Activated naive CD4-positive, alpha-beta T cell treated with Interleukin-2 at 50 U/mL for 16 hours (primary cell): ENCODE data around the gene EXOSC1.
A peak's percentile ranks its signal among the peaks of the same experiment; 100 is the strongest.
"Not testable (repeated sequence)": the region's sequence is repeated elsewhere in the genome, so short reads cannot be mapped to it uniquely, and the experiment has no call there.

Experiments used
- DNase-seq: peaks from one replicate; pipeline ENCODE4 v3.0.0-alpha.2; 2020

Gene EXOSC1

DNA sequence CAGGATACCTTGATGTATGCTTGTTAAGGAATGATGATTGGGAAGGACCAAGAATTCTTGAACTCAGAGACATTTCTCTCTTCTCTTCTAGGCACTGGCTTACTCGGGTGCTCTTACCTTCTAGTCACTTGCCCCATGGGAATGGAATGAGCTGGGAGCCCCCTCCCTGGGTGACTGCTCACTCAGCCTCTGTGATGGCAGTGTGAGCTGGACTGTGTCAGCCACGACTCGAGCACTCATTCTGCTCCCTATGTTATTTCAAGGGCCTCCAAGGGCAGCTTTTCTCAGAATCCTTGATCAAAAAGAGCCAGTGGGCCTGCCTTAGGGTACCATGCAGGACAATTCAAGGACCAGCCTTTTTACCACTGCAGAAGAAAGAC, 10.9 kb upstream of the EXOSC1 start:
- DNase-seq, result no peak

DNA sequence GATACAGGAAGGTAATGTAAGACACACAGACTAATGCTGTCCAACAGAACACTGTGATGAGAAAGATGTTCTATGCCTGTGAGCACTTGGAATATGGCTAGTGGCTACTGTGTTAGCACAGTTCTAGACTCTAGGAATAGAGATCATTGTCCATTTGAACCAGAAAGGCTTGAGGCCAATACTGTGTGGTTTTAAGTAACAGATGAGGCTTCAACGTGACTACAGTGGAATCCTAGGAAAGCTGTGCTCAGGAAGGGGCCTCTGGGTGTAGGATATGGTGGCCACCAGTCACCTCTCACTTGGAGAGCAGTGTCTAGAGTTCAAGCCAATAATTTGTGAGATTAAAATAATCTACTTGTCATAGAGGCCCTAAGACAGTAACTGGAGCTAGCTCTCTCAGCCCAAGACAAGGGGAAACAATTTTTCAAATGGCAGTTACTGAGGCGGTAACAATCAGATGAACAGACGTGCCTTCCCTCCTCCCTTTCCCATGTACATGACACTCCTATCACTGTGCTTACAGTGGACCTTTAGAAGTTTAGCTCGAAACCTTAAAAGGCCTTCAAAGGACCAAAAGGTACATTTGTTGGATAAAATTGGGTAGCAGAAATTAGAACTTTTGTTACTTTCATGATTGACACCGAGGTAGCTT, 10.4 kb upstream of the EXOSC1 start:
- DNase-seq, result no peak

GRCh38 chr10:97454330-97455036, 8.7 kb upstream of the EXOSC1 start:
- peak; percentile 17 for DNase-seq

DNA sequence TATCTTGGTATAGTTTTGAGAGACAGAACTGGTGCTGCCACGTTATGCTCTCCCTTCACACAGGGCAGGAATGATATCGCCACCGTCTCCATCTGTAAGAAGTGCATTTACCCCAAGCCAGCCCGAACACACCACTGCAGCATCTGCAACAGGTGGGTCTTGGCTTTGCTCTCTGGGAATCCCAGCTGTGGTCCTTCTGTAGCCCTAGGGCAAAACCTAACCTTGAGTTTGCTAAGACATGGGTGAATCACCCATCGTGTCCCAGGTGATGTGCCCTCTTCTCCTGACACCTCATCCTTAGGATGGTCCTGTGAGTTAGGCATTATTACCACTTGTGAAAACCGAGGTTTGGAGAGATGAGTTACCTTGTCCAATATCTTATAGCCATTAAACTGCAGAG, 6.5 kb upstream of the EXOSC1 start:
- no peak for DNase-seq

GRCh38 chr10:97451605-97452004, 5.8 kb upstream of the EXOSC1 start:
- no peak for DNase-seq

- no peak for DNase-seq
These were observed 5.0 kb upstream of the EXOSC1 start for GRCh38 chr10:97450828-97451227.

- DNase-seq, result no peak
These were observed 467 bp downstream of the EXOSC1 start for GRCh38 chr10:97445357-97445721.

- DNase-seq, result no peak
These were observed 1.6 kb downstream of the EXOSC1 start for GRCh38 chr10:97444212-97444611.

DNA sequence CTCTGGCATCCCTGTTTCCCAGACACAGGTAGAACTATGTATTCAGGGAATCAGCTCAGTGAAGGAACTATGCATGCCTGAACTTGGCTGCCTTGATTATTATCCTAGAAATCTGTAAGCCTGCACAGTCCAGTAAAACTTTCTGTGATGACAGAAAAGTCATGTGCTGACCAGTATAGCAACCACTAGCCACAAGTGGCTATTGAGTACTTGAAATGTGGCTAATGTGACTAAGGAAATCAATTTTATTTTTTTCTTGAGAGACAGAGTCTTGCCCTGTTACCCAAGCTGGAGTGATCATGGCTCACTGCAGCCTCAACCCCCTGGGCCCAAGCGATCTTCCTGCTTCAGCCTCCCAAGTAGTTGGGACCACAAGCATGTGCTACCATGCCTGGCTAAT, 3.5 kb downstream of the EXOSC1 start:
- DNase-seq, result no peak

DNA sequence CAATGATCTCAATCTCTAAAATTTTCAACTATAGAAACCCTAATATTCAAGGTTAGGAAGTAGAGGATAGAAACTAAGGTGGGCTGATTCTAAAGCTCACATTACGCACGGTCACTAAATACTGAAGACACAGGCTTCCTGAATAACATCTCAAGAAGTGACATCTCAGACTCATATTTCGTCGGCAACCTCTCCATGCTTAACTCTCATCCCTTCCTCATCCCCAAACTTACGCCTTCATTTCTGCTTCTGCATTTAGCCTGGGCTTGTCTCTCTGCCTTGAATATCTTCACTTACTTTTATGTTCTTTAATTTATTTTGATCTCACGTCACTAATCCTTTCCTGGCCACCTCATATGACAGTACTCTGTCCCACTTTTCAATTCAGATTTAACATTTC, 10.6 kb downstream of the EXOSC1 start:
- no peak for DNase-seq

- no peak for DNase-seq
These were observed 11.2 kb downstream of the EXOSC1 start for GRCh38 chr10:97434557-97434956.

GRCh38 chr10:97434055-97434454, 11.8 kb downstream of the EXOSC1 start:
- DNase-seq, result no peak

DNA sequence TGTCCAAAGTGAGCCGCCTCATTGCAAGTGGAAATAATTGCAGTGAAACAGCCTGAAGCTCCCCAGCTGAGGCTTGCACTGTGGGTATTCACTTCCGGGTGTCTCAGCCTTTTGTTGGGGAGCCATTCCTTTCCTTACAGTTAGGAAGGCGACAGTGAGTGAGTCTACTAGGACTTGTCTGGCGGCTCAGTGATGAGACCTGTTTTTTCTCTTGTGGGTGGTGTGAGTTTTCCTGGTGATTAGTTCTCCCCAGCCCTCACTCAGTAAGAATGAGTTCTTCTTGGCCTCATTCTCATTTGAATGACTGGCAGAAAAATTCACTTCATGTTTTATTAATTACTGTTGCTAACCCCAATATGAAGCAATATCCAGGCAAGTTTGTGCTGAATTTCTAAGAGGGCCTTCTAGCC, 17.2 kb downstream of the EXOSC1 start:
- DNase-seq, result peak; percentile 58

DNA sequence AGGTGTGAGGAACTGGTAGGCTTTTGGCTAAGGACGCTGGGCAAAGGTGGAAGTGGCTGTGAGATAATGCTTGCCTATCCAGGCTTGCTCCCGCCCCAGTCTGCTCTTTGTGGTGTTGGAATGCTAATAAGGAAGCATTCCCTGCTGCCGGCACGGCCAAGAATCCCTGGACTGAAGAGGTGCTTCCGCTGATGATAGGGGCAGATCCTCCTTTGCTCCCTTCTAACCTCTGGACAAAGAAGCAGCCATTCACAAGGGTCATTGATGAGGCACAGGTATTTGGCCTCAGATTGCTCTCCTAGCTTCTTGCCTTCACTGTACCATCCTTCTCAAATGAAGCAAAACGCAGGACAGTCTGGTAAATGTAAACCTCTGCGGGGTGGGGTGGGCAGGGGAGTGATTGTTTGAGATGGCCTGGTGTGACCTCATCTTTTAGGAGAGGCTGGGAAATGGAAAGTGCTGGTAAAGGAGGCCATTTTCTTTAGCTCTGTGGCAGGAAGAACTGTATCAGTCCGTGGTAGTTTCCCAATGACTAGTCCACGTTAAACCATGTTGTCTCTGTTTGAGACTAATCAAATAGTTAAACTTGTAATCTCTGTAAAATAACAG, 18.1 kb downstream of the EXOSC1 start:
- peak; percentile 56 for DNase-seq

GRCh38 chr10:97426776-97427570, 18.8 kb downstream of the EXOSC1 start:
- DNase-seq, result peak; percentile 19

- peak; percentile 94 for DNase-seq
These were observed 19.6 kb downstream of the EXOSC1 start, which contains the start of gene PGAM1 for GRCh38 chr10:97425964-97426775. TSS of gene PGAM1 (plus strand) at chr10:97426191. CDS start at chr10:97426308, 117 bp downstream.

DNA sequence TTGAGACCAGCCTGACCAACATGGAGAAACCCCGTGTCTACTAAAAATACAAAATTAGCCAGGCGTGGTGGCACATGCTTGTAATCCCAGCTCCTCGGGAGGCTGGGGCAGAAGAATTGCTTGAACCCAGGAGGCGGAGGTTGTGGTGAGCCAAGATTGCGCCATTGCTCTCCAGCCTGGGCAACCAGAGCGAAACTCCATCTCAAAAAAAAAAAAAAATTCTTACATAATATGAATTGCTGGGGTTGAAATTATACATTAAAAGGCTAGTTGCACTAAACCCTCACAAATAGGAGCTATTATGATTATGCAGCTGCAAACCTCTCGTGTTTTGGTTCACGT, 22.1 kb downstream of the EXOSC1 start:
- DNase-seq, result not testable (repeated sequence)

- no peak for DNase-seq
These were observed 29.2 kb downstream of the EXOSC1 start for GRCh38 chr10:97416565-97416964.

DNA sequence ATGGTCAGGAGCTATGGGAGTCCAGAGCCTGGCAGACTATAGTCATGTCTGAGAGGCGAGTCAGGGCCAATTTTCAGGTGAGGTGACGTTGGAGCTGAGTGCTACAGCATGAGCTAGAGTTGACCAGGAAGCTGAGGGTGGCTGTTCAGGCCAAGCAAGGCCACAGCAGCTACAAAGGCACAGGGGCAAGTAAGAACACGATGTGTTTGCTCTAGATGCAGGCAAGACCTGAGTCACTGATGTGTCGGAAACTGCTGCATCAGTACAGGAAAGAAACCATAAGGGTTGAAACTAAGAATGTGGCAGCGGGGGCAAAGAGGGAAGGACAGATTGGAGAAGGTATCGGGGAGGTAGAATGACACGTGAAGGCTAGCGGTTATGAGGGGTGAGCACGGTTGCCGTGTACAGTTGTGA, 32.9 kb downstream of the EXOSC1 start:
- peak; percentile 75 for DNase-seq

- no peak for DNase-seq
These were observed 34.4 kb downstream of the EXOSC1 start for GRCh38 chr10:97411406-97411805.

GRCh38 chr10:97408496-97408992, 37.3 kb downstream of the EXOSC1 start:
- DNase-seq, result no peak

DNA sequence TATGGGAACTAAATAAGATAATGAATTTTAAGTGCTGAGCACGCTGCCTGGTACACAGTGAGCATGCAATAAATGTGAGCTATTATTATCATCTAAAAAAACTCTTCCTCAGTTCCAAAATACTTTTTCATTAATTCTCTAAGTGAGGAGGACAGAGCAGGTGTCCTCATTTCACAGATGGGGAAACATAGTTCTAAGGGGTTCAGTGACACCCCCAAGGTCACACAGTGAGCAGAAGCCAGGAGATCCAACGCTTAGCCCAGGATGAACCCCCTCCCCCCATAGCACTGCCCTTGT, 37.9 kb downstream of the EXOSC1 start:
- no peak for DNase-seq
